ENCODE data around the gene EXOC6B.

Gene EXOC6B

DNA sequence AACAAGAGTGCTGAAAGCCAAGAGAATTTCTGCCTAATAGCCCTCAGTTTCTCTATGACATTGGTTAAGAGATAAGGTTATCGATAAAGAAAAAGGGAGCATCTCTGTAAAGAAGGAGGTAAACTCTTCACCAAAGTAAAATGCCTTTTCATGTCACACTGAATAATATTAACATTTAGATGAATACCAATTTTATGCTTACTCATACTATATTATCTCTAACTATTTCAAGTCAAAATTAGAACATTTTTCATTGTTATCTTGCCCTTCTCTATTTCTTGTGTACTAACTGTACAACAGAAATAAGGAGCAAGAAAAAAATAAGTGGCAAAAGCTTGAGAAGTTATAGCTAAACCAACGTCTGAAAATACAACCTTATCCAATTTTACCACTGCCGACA, 127.5 kb downstream of the EXOC6B start:
- no peak overlapping the region for H3K27ac ChIP-seq
- TF ChIP-seq, protein P1, sequence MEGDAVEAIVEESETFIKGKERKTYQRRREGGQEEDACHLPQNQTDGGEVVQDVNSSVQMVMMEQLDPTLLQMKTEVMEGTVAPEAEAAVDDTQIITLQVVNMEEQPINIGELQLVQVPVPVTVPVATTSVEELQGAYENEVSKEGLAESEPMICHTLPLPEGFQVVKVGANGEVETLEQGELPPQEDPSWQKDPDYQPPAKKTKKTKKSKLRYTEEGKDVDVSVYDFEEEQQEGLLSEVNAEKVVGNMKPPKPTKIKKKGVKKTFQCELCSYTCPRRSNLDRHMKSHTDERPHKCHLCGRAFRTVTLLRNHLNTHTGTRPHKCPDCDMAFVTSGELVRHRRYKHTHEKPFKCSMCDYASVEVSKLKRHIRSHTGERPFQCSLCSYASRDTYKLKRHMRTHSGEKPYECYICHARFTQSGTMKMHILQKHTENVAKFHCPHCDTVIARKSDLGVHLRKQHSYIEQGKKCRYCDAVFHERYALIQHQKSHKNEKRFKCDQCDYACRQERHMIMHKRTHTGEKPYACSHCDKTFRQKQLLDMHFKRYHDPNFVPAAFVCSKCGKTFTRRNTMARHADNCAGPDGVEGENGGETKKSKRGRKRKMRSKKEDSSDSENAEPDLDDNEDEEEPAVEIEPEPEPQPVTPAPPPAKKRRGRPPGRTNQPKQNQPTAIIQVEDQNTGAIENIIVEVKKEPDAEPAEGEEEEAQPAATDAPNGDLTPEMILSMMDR (conservative IDR thresholded peaks at IDR 0.05): no peak

DNA sequence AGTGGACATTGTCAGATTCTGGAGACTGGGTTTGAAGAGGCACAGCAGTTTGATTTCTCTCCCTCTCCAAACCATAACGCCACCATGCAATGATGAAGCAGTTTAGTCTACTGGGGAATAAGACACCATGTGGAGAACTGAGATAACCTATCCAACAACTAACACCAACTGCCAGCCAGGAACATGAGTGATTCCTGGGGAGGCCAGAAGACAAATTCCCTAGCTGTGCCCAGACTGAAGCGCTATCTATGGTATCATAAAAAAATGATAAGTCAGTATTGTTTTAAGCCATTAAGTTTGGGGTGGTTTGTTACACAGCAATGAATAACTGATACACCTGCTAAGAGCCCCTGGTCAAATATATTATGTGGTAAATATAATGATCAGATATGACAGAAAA, 129.3 kb downstream of the EXOC6B start:
- TF ChIP-seq, protein P1 (conservative IDR thresholded peaks at IDR 0.05): no peak
- H3K27ac ChIP-seq: no peak overlapping the region

DNA sequence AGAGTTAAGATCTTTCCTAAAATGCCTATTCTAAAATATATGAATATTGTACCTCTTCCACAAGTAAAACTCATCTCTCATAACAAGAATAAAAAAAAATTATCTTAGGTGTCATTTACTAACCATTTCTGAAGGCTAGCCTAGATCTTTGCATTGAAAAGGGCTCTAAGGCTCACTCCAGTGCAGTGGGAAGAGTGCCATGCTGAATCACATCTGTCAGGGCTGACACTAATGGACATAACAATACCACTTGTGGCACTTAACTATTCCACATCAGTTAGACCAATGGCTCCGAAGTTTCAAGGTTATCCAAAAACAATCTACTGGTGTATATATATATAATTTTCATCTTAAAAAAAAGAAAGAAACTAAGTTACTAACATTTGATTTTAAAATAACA, 130.2 kb downstream of the EXOC6B start:
- no peak overlapping the region for H3K27ac ChIP-seq
- TF ChIP-seq, protein P1 (conservative IDR thresholded peaks at IDR 0.05): no peak

DNA sequence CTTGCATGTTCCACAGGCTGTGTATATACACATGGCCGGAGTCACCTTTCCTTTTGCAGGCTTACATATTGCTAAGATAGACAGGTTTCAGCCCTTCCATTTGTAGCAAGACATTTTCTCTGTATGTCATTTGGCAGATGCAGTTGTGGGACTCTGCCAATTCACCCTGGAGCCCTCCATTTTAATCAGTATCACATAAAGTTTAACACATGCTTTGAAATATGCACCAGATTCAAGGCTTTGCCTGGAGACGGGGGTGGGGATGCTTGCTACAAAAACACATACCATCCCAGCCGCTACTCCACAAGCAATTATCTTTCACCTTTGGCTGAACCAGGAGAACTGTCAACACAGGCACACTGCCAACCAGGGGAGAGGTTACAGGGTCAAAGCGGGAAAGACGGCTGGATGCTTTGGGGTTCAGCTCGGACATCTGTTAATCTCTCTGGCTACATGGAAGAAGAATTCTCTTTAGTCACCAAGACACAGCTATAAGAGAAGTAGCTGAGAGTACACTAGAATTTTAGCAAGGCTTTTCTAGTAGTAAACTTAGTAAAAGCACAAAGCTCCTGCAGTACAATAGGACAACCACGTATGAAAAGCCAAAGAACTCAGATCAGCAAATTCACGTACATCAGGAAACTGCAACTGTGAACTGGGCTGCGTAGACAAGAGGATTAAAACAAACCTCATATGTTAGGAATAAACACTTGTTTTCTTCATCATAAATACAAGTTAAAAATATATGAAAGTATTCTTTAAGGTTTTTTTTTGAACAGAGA, 130.9 kb downstream of the EXOC6B start:
- H3K27ac ChIP-seq: no peak overlapping the region
- TF ChIP-seq, protein P1 (conservative IDR thresholded peaks at IDR 0.05): no peak

DNA sequence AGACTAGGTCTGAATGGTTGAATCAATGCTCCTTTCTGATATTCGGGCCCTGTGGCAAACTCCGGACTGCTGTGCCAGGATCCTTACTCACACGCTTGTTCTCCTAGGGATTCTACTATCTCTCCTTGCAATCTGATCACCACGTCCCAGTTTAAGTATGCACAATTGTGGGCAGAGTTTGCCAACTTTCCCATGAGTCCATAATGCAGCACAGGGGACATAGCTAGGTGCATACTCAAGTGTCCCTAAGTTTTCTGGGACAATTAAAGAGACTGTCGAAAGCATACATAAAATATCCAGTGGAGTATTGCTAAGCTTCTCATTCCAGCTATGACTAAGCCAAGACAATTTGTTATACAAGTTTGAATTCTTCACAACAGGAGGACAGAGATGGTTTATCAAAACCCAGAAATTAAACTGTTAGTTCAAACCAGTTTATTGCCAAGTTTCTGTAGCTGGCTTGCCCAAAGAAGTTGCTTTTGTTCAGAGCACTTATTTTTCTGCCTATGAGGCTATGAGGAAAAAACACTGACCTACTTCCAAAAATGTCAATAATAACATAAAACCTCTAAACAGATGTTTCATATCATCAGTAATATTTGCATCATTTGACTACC, 136.1 kb downstream of the EXOC6B start:
- no peak overlapping the region for H3K27ac ChIP-seq
- TF ChIP-seq, protein P1 (conservative IDR thresholded peaks at IDR 0.05): no peak

DNA sequence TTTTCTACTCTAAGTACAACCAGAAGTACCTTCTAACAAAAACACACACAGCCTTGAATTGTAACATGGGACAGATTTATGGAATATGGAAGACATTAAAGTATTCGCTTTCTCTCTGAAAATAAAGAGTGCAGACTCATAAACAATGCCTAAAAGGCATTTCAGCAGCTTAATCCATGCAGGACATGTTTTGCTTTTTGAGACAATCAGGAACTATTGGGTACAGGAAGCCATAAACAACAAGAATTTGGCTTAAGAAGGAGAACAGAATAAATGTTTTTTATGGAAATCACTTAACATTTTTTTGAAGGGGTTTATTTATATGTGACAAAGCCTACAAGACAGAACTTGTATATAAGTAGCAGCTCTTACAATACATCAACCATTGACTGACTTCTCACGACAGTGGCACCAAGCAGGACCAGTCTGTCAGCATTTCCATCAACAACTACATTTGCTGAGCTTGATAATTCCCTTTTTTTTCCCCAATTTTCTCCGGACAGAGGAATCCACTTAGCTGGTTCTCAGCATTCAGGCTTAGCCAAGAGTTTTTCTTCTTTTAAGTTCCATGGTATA, 140.1 kb downstream of the EXOC6B start:
- TF ChIP-seq, protein P1 (conservative IDR thresholded peaks at IDR 0.05): no peak
- no peak overlapping the region for H3K27ac ChIP-seq

DNA sequence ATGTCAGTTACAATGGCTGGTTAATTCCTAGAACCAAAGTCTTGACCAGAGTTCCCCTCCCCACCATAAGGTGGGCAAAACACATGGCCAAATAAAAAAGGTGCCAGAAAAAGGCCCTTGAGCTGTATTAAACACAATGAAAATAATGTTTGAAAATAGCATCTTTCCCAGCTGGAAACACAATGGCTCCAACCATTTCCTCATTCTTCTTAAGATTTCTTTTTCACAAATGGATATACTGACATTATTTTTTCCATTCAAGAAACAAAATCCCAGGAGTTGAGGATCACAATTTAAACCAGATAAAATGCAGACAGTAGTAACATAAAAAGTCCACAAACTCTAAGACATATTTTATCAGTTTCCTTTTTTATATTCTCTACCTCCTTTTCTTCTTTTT, 143.8 kb downstream of the EXOC6B start:
- TF ChIP-seq, protein P1 (conservative IDR thresholded peaks at IDR 0.05): no peak
- no peak overlapping the region for H3K27ac ChIP-seq

All from VCaP (cell line).